Measurements from ENCODE around the gene RASGRF2.
A peak's percentile ranks its signal among the peaks of the same experiment; 100 is the strongest.

The RASGRF2 gene

DNA sequence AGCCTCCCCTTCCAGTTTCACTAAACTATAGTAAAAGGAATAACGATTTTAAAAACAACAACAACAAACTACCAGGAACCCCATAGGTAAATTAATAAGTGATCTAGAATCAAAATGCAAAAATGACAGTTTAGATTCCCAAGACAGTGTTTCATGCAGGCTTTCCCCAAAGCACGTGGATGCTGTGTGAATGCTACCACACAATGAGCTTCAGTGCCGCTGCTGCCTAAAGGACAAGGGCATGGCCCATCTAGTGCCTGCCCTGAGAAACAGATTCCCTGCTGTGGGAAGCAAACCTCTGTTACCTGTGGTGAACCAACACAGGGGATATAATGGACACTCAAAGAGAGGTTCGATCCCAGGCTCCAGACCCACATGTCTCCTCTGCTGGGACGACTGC is 249.2 kb downstream of the RASGRF2 start:
- no peak for DNase-seq (ENCODE audit: low spot score)

DNA sequence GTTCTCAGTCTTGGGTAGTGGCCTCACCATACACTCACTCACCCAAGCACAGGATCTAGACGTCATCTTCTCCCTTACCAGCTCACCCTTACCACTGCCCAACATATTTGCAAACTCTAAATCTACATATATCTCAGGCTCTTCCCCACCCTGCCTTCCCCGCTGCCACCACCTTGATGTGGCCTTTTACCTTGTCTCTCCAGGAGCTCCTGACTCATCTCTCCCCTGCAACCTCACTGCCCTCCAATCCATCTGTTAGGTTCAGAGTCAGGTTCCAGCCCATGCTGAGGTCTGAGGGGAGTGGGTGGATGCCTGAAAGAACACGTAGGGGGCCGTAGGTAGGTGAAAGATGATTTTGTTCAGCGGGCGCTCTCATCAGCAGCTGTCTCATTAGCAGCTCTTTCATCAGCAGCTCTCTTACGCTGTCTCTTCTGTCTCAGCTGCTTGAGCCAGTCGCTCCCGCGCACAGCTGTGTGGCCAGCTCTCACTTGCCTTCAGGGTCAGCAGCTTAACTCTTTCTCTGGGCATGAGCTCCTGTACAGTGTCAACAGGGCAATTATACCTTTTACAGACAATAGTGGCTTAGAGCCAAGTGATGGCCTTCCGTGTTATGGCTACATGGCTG is 249.8 kb downstream of the RASGRF2 start:
- no peak for DNase-seq (ENCODE audit: low spot score)

DNA sequence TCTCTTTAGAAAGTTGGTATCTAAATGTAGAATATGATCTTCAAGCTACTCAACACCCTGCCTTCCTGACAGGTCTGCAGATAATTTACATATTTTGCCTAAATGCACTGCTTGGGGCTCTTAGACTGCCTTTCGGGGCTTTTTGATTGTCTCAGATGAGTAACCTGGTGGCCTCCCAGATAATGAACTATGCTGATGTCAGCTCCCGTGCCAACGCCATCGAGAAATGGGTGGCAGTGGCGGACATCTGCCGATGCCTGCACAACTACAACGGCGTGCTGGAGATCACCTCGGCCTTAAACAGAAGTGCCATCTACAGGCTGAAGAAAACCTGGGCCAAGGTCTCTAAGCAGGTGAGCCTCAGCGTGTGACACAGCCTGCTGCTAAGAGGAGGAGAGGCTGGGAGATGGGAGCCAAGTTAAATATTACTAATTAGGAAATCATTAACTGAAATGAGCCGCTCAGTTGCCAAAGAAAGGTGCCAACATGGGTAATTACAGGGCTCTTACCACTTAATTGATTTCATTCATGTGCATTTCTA is 252.1 kb downstream of the RASGRF2 start:
- DNase-seq (ENCODE audit: low spot score), result no peak

DNA sequence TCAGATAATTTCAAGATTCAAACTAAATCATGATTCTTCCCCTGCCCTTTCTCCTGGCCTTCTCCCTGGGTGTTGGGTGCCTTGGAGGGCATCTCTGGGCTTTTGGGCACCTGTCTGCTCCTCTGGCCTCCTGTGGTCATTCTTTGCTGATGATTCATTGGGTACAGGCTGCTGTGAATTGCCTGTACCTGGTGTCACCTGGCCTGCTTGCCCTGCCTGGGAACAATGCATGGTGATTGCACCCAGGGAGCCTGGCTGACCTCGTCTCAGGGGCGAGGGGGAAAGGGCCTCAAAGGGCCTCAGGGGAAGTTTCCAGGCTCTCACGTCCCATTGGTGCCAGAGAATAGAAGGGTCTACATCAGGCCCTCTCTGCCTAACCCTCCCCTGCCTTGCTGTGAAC is 252.9 kb downstream of the RASGRF2 start:
- DNase-seq (ENCODE audit: low spot score), result no peak

DNA sequence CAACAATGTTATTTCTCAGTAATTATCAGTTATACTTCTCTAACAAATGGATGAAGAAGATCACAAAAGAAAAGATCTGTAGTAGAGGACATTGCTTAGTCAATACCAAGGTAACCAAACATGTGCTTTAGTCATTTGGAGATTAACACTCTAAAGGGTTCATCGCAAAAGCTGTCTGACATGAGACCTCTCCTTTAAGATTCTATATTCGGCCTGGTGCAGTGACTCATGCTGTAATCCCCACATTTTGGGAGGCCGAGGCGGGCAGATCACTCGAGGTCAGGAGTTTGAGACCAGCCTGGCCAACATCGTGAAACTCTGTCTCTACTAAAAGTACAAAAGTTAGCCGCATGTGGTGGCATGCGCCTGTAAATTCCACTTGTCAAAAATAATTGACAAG is 254.7 kb downstream of the RASGRF2 start:
- DNase-seq (ENCODE audit: low spot score), result no peak

DNA sequence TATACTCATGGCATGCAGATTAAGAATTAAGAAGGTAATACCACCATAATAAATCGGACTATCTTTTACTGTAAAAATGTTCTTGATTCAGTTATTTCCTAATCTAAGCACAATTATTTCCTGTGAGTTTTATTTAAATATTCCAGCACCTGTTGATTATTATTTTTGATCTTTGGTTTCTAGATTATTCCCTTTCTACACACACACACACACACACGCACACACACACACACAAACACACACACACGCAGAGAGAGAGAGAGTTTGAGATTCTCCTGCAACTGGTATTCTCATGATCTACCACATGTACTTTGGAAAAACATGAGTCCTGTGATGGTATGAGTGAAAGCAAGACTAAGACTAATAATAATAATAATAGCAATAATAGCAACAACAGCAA is 256.0 kb downstream of the RASGRF2 start:
- no peak for DNase-seq (ENCODE audit: low spot score)

DNA sequence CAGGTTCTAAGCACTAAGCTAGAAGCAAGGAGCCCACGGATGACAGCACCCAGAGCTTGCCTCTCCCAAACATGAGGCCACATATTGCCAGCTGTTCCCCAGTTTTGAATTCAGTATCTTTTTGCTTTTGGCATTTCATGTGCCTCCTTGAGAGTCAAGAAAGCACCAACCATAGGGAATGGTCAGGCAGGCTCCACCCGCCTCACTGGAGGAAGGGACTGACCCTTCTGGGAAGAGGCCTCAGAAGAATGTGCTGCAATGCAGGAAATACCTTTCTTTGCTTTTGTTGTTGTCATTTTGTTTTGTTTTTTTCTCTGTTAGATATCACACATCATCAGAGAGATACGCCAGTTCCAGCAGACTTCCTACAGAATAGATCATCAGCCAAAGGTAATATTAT is 259.2 kb downstream of the RASGRF2 start:
- no peak for DNase-seq (ENCODE audit: low spot score)

DNA sequence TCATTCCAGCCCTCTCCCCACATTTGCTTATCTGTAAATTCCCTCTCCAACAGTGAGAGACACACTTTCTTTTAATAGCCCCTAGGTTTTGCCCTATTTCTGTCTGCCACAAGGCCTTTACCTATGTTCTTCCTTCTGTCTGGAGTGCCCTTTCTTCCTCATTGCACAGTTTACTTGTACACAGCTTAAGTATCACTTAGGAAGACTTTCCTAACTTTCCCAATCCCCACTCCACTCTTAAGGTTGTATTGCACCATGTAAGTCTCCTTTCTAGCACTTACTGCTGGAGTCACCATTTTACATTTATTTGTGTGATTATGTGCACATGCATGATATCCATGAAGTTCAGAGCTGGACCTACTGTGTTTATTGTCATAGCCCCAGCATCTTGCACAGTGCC is 262.1 kb downstream of the RASGRF2 start:
- DNase-seq (ENCODE audit: low spot score), result no peak

DNA sequence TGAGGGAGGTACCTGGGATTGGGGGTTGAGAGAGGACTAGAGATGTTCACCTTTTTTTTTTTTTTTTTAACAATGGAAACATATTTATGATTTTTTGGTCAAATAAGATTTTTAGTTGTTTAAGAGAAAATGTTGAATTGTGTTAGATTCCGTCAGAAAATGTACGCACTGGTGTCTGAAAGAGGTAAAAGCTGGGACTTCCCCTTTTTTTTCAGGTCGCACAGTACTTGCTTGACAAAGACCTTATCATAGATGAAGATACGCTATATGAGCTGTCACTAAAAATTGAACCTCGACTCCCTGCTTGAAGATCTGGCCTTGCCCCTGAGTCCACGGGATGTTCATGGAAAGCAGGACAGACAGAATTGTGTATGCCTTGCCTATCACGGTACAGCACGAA is 265.3 kb downstream of the RASGRF2 start:
- no peak for DNase-seq (ENCODE audit: low spot score)

DNA sequence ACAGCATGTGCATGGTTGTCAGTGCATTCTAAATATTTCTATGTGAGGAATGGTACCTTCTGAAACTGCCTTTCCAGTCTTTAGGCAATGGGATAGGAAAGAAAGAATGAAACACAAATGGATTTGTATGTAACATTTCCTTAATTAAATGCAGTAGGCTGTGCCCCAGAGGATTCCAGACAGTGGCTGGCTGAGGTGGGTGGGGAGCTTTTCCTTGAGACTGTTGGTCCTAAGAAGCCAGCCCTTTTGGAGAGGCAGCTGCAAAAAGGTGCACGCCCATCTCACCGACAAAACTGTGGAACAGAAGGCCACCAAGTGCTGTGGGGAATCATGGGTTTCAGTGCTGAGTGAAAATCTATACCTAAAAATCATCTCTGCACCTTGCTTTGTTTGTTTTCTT is 266.1 kb downstream of the RASGRF2 start:
- no peak for DNase-seq (ENCODE audit: low spot score)

DNA sequence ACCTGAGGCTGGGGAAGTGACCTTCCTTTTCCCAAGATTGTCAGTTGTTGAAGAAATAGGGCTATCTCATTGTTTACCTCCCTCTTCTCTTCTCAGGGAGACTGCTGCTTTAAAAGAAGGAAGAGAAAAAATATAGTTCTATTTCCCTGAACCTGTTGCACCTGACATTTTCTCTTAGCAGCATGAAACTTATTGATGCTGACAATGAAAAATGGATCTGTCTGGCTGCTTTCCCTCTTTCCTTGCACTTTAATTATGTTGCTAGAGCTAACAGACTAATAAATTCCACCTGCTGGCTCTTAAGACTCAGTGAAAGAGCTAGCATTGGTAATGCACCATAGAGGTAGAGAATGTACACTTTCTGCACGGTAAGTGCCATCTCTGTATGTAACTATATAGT is 266.8 kb downstream of the RASGRF2 start:
- no peak for DNase-seq (ENCODE audit: low spot score)

DNA sequence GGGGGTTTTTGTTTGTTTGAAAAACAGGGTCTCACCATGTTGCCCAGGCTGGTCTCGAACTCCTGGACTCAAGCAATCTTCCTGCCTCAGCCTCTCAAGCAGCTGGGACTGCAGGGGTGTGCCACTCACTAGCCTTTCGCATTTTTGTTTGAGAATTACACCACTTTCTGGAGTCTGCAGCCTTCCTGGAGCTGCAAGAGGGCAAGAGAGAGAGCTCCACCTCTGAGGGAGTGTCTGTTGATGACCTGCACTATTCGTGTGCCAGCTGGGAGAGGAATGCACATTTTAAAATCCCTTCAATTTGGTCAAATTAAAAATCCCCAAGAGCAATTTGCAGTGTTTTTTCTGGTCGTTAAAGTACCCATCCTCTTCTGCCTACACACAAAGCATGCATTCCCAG is 267.9 kb downstream of the RASGRF2 start:
- no peak for DNase-seq (ENCODE audit: low spot score)

DNA sequence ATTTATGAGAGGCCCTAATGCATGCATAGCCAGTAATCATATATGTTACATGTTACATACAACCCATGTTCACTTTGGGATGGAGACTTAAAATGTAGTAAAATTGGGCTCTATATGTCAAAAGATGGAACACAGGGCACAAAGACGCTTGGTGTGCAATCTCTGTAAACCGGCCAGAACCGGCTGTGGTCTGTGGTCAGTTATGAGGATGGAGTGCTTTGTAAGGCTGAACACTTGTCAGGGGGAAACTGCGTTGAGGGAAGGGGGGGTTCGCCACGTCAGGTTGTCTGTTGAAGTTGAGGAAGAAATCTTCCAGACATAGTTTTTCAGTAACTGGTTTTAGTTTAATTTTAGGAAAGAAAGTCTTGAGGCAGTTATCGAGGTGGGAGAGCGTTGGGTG is 270.3 kb downstream of the RASGRF2 start:
- no peak for DNase-seq (ENCODE audit: low spot score)

DNA sequence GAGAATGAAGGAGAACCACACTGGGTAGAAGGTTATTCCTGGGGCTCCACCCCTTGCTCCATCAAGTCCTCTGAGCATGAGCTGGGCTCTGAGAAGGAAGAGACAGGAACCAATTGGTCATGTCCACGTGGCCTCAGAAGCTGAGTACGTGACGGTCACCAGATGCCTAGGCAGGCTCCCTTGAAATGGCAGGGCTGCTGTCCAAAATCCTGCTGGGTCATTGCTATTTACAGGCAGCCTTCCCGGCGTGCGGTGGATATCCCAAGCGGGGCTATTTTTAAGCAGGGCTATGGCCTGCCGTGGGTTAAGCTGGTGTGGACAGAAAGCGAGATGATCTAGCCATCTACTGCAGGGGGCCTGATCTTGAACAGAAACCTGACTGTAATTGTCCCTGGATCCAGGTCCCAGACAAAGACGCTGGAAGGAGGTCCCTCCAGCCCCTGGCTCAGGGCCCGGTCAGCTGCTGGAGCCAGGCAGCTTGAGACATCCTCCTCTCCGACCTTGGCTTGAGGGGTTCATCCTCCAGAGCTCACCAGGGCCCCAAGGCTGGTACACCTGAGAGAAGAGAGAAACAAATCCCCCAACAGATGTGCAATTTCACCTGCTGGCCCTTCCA is 272.4 kb downstream of the RASGRF2 start:
- DNase-seq (ENCODE audit: low spot score), result peak; percentile 17

DNA sequence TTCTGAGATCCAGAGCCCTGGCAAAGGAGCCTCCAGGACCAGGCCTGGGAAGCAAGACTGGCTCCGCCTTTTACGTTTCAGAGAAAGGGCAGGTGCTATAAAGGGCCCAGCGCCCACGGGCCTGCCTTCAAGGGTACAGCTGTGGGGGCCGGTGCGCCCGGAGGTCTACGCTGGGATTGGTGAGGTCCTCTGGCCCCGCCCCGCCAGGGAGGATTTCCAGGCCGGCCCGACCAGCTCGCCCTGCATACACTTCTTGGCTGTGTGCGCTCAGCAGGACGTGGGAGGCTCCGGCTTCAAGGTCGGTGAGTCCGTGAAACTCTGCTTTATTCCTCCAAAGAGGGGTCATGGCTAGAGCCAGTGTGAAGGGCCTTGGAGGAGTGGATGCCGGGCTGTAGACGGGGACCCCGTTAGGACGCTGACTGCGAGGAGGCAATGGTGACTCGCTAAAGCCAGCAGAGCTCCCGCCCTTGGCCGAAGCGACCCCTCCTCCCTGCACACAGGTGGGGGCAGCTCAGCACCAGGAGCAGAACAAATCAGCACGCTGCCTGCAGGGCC is 273.0 kb downstream of the RASGRF2 start, which contains the start of gene CKMT2:
Gene CKMT2, plus strand, starts transcription at position 243 of the 555 bp plus-strand sequence. CDS start 17,811 bp downstream, outside the sequence.
- peak; percentile 16 for DNase-seq (ENCODE audit: low spot score)

DNA sequence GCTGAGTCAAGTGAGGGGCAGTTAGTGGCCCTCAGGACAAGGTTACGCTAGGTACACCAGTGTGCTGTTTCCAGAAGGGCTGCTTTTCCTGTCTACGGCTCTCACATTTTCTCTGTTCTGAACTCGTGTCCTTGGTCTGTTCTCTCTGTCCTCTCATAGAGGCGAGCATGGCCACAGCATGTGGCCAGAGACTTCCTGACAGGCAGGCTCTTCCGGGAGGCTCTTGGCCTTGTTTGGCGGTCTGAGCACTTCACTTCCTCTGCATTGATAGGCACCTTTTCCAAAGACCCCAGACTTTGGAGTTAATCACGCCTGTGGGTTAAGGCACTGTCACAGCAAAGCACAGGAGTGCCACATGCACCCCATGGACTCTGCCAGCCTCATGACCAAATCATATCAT is 274.1 kb downstream of the RASGRF2 start:
- DNase-seq (ENCODE audit: low spot score), result no peak

DNA sequence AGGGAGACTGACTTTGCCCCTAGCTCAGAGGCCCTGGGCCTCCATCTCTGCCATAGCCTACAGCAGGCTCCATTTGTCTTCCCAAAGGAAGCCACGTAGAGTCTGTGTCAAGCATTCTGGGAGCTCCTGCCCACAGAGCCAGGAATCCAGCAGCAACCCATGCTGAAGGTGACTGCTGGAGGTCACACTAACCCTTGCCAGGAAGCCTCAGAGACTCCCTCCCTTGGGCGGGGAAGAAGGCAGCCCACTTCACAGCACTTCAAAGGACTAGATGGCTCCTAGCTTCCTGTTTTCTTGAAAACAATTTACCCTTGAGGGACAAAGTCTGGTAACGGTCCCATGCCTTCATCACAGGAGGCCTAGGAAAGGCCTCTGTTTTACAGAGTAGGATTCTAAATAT is 274.6 kb downstream of the RASGRF2 start:
- DNase-seq (ENCODE audit: low spot score), result no peak

DNA sequence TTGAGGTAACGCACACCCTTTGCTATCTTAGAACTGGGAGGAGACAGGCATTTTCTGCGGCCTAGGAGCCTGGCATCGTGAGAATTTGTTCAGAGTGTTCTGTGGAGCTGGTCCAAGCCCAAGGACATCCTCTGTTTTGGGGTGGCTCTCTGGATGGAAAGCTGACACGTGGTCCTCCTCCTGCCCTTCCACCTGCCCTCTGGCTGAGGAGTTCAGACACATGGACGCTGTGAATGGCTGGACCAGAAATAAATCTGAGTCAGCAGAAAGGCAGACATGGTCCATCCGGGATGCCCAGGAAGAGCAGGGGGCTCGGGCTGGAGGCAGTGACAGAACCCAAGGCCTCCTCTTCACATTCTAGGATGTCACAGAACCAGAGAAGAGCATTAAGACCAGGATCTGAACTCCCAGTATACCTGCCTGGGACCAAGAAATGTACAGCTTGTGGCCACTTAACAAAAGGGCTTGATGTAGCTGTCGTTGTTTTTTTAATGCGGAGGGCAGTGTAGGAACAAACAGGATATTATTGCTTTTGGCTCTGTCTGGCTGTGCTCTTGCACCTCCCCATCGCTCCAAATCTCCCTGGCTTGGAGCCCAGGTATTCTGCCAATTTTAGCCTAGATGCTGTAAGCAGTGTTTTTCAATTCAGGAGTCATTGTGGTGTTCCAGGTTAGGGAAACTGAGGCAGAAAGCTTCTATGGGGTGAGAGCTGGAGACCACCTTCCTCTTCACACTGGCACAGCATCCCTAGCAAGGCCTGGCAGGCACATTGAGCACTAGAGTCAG is 275.3 kb downstream of the RASGRF2 start:
- no peak for DNase-seq (ENCODE audit: low spot score)

DNA sequence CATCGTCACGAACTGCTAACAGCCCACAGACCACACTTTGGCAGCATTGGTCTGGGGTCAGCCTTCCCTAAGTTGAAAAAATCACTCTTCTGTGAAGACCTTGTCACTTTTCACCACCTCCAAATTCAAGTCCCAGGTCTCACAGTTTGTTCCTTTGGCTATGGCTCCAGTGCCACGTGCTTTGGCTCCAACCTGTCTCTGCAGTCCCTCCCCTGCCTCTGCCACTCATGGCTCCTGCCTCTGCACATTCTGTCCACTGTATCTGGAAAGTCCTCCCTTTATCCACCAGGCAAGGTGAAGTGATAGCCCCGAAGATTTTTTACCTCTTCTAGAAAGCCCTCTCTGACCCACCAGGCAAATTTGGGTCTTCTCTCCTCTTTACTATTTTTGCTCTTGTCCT is 278.3 kb downstream of the RASGRF2 start:
- no peak for DNase-seq (ENCODE audit: low spot score)

DNA sequence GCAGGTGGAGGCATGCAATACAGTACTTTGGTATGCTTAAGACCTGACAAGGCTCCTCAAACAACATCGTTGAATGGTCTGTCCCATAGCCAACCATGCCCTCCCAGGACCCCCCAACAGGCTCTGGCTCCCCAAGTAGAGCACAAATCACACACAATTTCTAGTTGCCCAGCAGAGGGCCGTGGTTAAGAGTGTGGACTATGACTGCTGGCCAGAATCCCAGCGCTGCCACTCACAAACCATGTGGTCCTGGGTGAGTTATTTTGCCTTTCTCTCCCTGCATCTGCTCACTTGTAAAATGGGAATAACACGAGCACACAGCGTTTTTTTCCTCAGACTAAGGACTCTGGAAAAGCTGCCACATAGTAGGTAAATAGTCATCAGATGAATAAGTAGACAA is 279.4 kb downstream of the RASGRF2 start:
- no peak for DNase-seq (ENCODE audit: low spot score)

DNA sequence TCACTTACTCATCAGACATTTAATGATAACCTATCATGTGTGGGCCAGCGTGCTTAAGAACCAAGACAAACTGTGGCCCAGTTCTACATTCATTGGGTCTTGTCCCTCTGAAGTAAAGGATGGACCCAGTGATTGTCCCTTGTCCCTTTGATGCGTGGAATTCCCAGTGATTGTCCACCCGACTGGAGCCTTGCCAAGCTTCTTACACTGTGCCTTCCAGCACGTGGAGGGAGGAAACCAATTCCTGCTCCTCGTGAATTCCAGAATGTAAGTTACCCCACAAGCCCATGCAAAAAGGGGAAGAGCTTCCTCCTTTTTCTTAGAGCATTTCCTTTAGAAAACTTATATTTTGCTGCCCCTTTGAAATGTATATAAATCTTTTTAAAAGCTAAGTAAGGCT is 280.8 kb downstream of the RASGRF2 start:
- DNase-seq (ENCODE audit: low spot score), result no peak

DNA sequence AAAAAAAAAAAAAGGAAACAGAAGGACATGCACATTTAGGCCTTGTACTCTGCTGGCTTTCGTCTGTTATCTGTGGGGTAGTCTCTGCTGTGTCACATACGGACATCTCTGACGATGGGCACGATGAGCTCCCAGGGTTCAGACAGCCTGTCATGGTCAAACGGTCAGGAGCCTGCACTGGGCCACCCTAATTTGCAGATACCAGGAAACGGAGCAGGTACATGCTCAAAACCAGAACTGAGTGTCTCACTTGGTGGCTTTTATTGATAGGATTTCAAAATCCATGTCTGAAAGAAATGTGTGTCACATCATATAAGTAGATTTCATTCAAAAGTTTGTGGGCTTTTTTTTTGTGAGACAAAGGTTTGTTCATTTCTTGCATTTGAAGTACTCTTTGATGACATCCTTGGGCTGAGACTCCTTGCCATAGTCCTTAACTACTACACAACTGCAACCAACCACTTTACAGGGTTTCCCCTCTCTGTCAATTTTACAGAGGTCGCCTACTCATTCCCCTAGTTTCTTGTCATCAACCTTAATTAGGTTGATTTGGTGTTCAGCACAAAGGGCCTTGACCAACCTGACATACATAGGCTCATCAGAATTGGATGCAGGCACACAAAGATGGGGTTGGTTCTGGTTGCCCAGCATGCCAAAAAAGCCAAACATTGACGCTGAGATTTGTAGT is 281.9 kb downstream of the RASGRF2 start:
- DNase-seq (ENCODE audit: low spot score), result no peak
